Measurements from ENCODE around the gene GCNT2. TPM values are rescaled to one million over a fixed set of nuclear protein-coding genes. Genes with fewer than 3 reads are reported as not detected.
A peak's percentile ranks its signal among the peaks of the same experiment; 100 is the strongest.

Gene GCNT2
- total RNA-seq, 6 experiments from 2014 or later = 6.6 to 10.5 (median 9.3) TPM

DNA sequence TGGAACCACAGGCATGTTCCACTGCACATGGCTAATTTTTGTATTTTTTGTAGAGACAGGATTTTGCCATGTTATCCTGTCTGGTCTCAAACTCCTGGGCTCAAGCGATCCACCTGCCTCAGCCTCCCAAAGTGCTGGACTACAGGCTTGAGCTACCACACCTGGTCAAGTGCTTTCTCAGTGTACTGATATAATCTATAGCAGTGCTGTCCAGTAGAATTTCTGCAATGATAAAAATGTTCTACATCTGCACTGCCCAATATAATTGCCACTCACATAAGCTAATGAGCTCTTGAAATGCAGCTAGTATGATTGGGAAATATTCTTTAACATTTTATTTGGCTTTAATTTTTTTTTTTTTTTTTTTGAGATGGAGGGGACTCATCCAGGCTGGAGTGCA is 109.0 kb downstream of the GCNT2 start:
- Histone ChIP-seq H3K4me3 (no peak overlapping the region), H3K4me1 (no peaks in the 10 kb centered on the region), H3K27me3 (no peaks in the 10 kb centered on the region), H3K9me3 (no peaks in the 10 kb centered on the region), H3K27ac (no peak overlapping the region), H3K36me3 (peaks cover 0 to 16% (median 1%) of the 10 kb centered on the region in 4 donors)
- TF ChIP-seq, protein P1, sequence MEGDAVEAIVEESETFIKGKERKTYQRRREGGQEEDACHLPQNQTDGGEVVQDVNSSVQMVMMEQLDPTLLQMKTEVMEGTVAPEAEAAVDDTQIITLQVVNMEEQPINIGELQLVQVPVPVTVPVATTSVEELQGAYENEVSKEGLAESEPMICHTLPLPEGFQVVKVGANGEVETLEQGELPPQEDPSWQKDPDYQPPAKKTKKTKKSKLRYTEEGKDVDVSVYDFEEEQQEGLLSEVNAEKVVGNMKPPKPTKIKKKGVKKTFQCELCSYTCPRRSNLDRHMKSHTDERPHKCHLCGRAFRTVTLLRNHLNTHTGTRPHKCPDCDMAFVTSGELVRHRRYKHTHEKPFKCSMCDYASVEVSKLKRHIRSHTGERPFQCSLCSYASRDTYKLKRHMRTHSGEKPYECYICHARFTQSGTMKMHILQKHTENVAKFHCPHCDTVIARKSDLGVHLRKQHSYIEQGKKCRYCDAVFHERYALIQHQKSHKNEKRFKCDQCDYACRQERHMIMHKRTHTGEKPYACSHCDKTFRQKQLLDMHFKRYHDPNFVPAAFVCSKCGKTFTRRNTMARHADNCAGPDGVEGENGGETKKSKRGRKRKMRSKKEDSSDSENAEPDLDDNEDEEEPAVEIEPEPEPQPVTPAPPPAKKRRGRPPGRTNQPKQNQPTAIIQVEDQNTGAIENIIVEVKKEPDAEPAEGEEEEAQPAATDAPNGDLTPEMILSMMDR (IDR thresholded peaks at IDR 0.05) = no peak
- TF ChIP-seq POLR2A (IDR thresholded peaks at IDR 0.05) = no peak
- WGBS (ENCODE audit: insufficient coverage, low coverage, low lambda C conversion rate, missing lambda C conversion rate) = 100% methylated on average over 1 of the region's 1 CpG
- ATAC-seq (no peak), DNase-seq (no peak)
- intact Hi-C loops (cut with DNase I) = no loop called here

DNA sequence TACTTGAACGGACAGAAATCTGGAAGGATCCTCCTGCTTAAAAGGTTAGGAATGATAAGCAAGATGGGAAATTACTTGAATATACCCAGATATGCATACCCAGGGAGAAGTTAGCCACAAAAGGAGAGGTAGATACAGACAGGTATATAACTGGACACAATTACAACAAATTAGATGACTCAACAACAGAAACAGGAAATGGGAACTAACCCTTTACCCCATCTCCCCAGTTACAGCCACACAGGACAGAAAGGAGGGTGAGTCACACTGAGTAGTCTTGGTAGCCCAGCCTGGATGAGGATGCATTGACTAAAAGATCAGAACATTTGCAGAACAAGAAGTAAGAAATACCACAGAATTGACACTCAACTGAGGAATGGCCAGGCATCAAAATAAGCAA is 112.1 kb downstream of the GCNT2 start:
- no peak for TF ChIP-seq POLR2A (IDR thresholded peaks at IDR 0.05)
- TF ChIP-seq, protein P1 (IDR thresholded peaks at IDR 0.05) = no peak
- Histone ChIP-seq H3K27ac (no peak overlapping the region), H3K4me1 (no peaks in the 10 kb centered on the region), H3K4me3 (no peak overlapping the region), H3K36me3 (no peaks in the 10 kb centered on the region), H3K9me3 (no peaks in the 10 kb centered on the region), H3K27me3 (no peaks in the 10 kb centered on the region)
- 83% methylated on average over 1 of the region's 1 CpG for WGBS (ENCODE audit: insufficient coverage, low coverage, low lambda C conversion rate, missing lambda C conversion rate)
- intact Hi-C loops (cut with DNase I) = no loop called here
- ATAC-seq = peak in 2 of 4 donors; percentile 19 to 75
- DNase-seq = no peak

DNA sequence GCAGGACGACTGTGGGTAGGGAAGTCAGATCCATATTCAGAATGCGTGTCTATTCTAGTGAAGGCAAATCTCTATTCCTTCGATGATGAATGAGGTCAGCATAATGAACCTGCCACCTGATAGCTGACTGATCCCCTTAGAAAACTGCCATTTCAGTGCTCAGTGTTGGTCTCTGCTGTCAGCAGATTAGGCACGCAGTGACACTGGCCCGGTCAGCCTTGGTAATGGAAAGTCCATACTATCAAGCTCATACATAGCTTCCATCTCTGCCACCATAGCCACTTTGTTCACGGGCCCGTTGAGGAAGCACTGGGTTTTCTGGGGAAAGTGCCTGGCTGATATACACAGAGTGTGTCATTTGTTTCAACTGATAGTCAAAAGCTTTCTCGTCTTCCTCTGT is 119.3 kb downstream of the GCNT2 start:
- no peaks in the 10 kb centered on the region for H3K4me1 ChIP-seq
- intact Hi-C loops (cut with DNase I) = no loop called here
- no peaks in the 10 kb centered on the region for H3K27me3 ChIP-seq
- H3K36me3 ChIP-seq = no peaks in the 10 kb centered on the region
- no peak overlapping the region for H3K27ac ChIP-seq
- WGBS (ENCODE audit: insufficient coverage, low coverage, low lambda C conversion rate, missing lambda C conversion rate) = 74% methylated on average over 4 of the region's 8 CpGs
- H3K4me3 ChIP-seq = no peak overlapping the region
- no peak for ATAC-seq
- no peaks in the 10 kb centered on the region for H3K9me3 ChIP-seq
- DNase-seq = no peak
- TF ChIP-seq, protein P1 (IDR thresholded peaks at IDR 0.05) = no peak
- TF ChIP-seq POLR2A (IDR thresholded peaks at IDR 0.05) = no peak

DNA sequence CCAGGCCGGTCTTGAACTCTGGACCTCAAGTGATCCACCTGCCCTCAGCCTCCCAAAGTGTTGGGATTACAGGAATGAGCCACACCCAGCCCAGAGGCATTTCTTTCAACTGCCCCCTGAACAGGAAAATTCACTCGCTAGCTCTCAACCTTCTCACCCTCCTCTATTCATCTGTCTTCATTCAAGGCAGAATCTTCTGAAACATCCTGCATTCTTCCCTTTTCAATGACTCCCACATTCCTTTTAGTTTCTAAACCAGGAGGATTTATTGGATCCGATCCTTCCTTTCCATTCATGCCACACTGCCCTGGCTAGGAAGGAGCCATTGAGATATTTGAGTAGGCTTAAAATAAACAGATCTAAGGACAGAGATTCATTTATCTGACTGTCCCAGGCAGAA is 120.4 kb downstream of the GCNT2 start:
- Histone ChIP-seq H3K9me3 (no peaks in the 10 kb centered on the region), H3K4me3 (no peak overlapping the region), H3K27ac (no peak overlapping the region), H3K4me1 (no peaks in the 10 kb centered on the region), H3K27me3 (no peaks in the 10 kb centered on the region), H3K36me3 (no peaks in the 10 kb centered on the region)
- no peak for TF ChIP-seq POLR2A (IDR thresholded peaks at IDR 0.05)
- TF ChIP-seq, protein P1 (IDR thresholded peaks at IDR 0.05) = no peak
- intact Hi-C loops (cut with DNase I) = no loop called here
- ATAC-seq = no peak
- 67% methylated on average over 3 of the region's 3 CpGs for WGBS (ENCODE audit: insufficient coverage, low coverage, low lambda C conversion rate, missing lambda C conversion rate)
- no peak for DNase-seq

DNA sequence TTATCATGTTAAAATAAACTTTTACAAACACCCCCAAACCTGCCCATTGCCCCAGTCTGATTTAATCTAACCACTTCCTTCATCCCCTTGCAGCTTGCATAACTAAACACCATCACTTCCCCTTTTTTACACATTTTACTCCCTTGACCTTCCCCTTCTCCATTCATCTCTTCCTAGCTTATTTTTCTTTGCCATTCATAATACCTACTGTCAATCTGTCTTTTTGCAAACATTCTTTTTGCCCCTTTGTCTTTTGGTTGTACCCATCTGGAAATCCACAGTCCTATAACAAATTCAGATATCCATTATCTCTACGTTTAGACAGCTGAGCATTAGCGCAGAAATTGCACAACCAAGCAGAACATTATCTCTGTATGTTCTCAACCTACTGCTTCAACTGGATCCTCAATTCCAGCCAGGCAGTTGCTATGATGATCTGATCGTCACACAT is 122.1 kb downstream of the GCNT2 start:
- no peaks in the 10 kb centered on the region for H3K27me3 ChIP-seq
- H3K36me3 ChIP-seq = no peaks in the 10 kb centered on the region
- ATAC-seq (peak in 2 of 4 donors; percentile 38 to 44), DNase-seq (no peak)
- TF ChIP-seq POLR2A (IDR thresholded peaks at IDR 0.05) = no peak
- TF ChIP-seq, protein P1 (IDR thresholded peaks at IDR 0.05) = no peak
- WGBS (ENCODE audit: insufficient coverage, low coverage, low lambda C conversion rate, missing lambda C conversion rate) = 33% methylated on average over 3 of the region's 3 CpGs
- intact Hi-C loops (cut with DNase I) = no loop called here
- no peak overlapping the region for H3K27ac ChIP-seq
- H3K4me1 ChIP-seq = no peaks in the 10 kb centered on the region
- no peaks in the 10 kb centered on the region for H3K9me3 ChIP-seq
- no peak overlapping the region for H3K4me3 ChIP-seq
